Pancreas (tissue), 10 donors: ENCODE data around the gene VANGL2. TPM values are rescaled to one million over a fixed set of nuclear protein-coding genes. Genes with fewer than 3 reads are reported as not detected.

Source experiments
- ATAC-seq, 4 donors: fragments of 200-7000 bp; cut with Tn5 transposase; one replicate each; pipeline versions ENCODE4 v1.8.0 to v1.9.1; 2020; ENCODE audit warnings: mild to moderate bottlenecking in 4 of 4, moderate library complexity in 4 of 4
- DNase-seq, 6 donors: peaks; one replicate each; pipeline ENCODE4 v3.0.0-alpha.2; 2020
- FAIRE-seq: peaks from 2 replicates; lab custom pipeline; 2012; peaks lifted over from hg19 to GRCh38; lab: Jason Lieb, UNC
- H3K27ac ChIP-seq, 4 donors: fragments of 200-600 bp; sonication (generic); 1 replicate in 3 of 4; 2 replicates in 1 of 4; pipeline versions ENCODE4 v1.5.0 to v1.8.0; 2020
- H3K27me3 ChIP-seq, 4 donors: fragments of 200-600 bp; one replicate each; pipeline ENCODE4 v1.8.0; 2021
- H3K36me3 ChIP-seq, 3 donors: fragments of 200-600 bp; sonication (generic) in 1 of 3; one replicate each; pipeline versions ENCODE4 v1.5.0 to v1.8.0; 2020 to 2021
- H3K4me1 ChIP-seq, 3 donors: fragments of 200-600 bp; one replicate each; pipeline ENCODE4 v1.8.0; 2021
- H3K4me3 ChIP-seq, 4 donors: fragments of 200-600 bp; sonication (generic) in 2 of 4; one replicate each; pipeline versions ENCODE4 v1.5.0 to v1.8.0; 2020 to 2021
- H3K9me3 ChIP-seq, 4 donors: fragments of 200-600 bp; one replicate each; pipeline ENCODE4 v1.8.0; 2021
- CTCF ChIP-seq, 4 donors: fragments of 200-600 bp; sonication (generic) in 3 of 4; IDR thresholded peaks; one replicate each; pipeline versions ENCODE4 v1.5.0 to v1.8.0; 2021; ENCODE audit warnings: antibody characterized with exemption in 4 of 4
- WGBS, 2 donors: extraction: QIAGEN DNeasy Blood & Tissue Kit; methylation state at CpG; one replicate each; pipeline ENCODE4 v1.1.7; 2013; 5-methylcytosine and 5-hydroxymethylcytosine counted together
- intact Hi-C, 3 donors: fragments of 100-400 bp; cut with DNase I; formaldehyde crosslinking; loops; one replicate each; pipeline versions ENCODE4 v1.11.1 to v1.14.2; 2022
- polyA plus RNA-seq, 2 donors: library from polyadenylated mRNA; stranded (reverse); fragments of 200-250 nt; gene quantifications; one replicate each; pipeline ENCODE4 v1.2.3, GENCODE V29; 2013
- total RNA-seq, 6 donors: library from RNA; stranded (reverse); fragmentation: NEBNext Ultra II Directional in 4 of 6; extraction: Animal tissue kit (Norgen Biotek cat#: 25700) in 4 of 6; gene quantifications; one replicate each; pipeline versions ENCODE4 v1.2.1 to v1.2.4, GENCODE V29; 2021 to 2023
- donor health status: healthy with polysubstance abuse.
- donor health status: DM: no; HTN: no; CAD: no; lungs with moderate emphysema.
- donor health status: DM: no; HTN: no; CAD: no.
- donor health status: control.
- donor health status: control.
- donor health status: Bipolar disorder and iron deficiency.
- donor health status: DM: yes; HTN: yes; CAD: no.
- donor health status: DM: no; HTN: no; CAD: no.
- donor health status: DM: no; HTN: no; CAD: no.
- donor health status: DM: yes; HTN: yes; CAD: no.

VANGL2 gene
- total and polyA plus RNA-seq, 8 donors: 2.5 to 9.9 (median 4.2) TPM

GRCh38 chr1:160413716-160414115, 13.4 kb downstream of the VANGL2 start:
- no peak for TF ChIP-seq CTCF (IDR thresholded peaks at IDR 0.05)

DNA sequence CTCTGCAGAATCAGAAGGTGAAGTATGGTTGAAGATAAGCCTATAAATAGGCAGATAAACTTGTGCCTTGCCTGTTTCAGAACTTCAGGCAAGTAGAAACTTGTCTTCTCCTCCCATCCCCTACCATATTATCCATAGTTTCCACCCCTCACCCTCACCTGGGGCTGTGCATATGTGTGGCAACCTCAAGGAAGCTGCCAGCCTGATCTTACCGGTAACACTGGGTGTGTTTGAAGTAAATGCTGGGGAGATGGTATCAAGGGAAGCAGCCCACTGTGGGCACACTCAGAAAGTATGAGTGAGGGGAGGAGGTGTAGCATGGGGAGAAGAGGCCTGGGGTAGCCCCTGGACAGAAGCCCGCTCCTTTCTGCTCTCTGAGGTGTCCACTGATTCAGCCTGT, 14.5 kb downstream of the VANGL2 start:
- Histone ChIP-seq H3K27ac (no peak overlapping the region), H3K9me3 (no peaks in the 10 kb centered on the region), H3K4me3 (no peak overlapping the region), H3K27me3 (no peaks in the 10 kb centered on the region), H3K4me1 (no peaks in the 10 kb centered on the region), H3K36me3 (no peaks in the 10 kb centered on the region)
- TF ChIP-seq CTCF (IDR thresholded peaks at IDR 0.05): no peak
- DNase-seq (no peak), ATAC-seq (no peak), FAIRE-seq (no peak)
- intact Hi-C loops: no loop called here
- 93 to 94% methylated on average over 2 of the region's 2 CpGs for WGBS, 2 donors

More at GRCh38 chr1:160413716-160414115, 13.4 kb downstream of the VANGL2 start:
- intact Hi-C loops: no loop called here
- 87 to 90% methylated on average over 3 of the region's 3 CpGs for WGBS, 2 donors
- ATAC-seq: no peak
- H3K36me3 ChIP-seq: no peaks in the 10 kb centered on the region
- no peaks in the 10 kb centered on the region for H3K9me3 ChIP-seq
- no peak overlapping the region for H3K4me3 ChIP-seq
- H3K27me3 ChIP-seq: no peaks in the 10 kb centered on the region
- FAIRE-seq: no peak
- H3K27ac ChIP-seq: no peak overlapping the region
- DNase-seq: no peak
- H3K4me1 ChIP-seq: no peaks in the 10 kb centered on the region

GRCh38 chr1:160415696-160416290, 15.4 kb downstream of the VANGL2 start:
- Histone ChIP-seq H3K36me3 (no peaks in the 10 kb centered on the region), H3K4me1 (no peaks in the 10 kb centered on the region), H3K9me3 (no peaks in the 10 kb centered on the region), H3K4me3 (no peak overlapping the region), H3K27ac (no peak overlapping the region), H3K27me3 (no peaks in the 10 kb centered on the region)
- FAIRE-seq: no peak
- DNase-seq: no peak
- TF ChIP-seq CTCF (IDR thresholded peaks at IDR 0.05): no peak
- intact Hi-C loops: no loop called here
- WGBS, 2 donors: 93 to 96% methylated on average over 29 of the region's 29 CpGs
- no peak for ATAC-seq

DNA sequence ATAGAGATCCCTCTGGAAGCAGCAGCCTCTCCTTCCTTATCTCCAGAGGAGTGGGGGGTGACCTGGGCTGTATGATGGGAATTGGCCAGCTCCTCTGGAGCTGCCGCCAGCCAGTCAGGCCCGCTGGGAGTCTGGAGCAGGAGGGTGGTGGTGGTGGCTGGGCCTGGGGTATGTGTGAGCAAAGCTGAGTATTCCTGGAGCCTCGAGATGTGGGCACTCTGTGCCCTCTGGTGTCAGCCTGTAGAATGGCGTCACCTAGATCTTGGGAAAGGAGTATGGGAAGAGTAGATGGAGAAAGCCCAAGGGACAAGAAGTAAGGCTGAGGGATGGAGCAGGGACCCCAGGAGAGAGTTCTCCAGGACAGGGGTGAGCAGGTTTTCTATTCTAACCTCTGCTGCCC, 16.0 kb downstream of the VANGL2 start:
- no peaks in the 10 kb centered on the region for H3K9me3 ChIP-seq
- DNase-seq: no peak
- intact Hi-C loops: no loop called here
- H3K4me1 ChIP-seq: no peaks in the 10 kb centered on the region
- no peak overlapping the region for H3K27ac ChIP-seq
- no peaks in the 10 kb centered on the region for H3K27me3 ChIP-seq
- no peak overlapping the region for H3K4me3 ChIP-seq
- peak in 3 of 4 donors; percentile 55 to 62 (median 61) for ATAC-seq
- TF ChIP-seq CTCF (IDR thresholded peaks at IDR 0.05): peak in 1 of 4 donors; percentile 17
- no peaks in the 10 kb centered on the region for H3K36me3 ChIP-seq
- no peak for FAIRE-seq
- 65 to 68% methylated on average over 4 of the region's 4 CpGs for WGBS, 2 donors

DNA sequence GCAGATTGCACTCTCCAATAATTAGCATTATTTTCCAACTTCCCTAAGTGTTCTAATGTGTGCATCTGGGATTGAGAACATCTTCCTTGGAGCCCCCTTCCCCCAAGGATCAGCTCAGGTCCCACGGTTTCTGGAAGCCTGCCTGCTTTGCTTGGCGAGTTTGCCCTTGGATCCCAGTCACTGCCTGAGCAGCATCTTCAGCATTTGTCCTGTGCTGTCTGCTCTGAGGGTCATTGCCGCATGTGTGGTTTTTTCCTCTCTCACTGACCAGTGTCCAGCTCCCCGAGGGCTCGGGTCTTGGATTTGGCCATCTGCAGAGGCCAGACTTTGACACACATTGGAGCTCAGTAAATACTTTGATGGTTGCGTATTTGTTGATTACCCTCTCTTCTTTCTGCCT, 18.1 kb downstream of the VANGL2 start:
- WGBS, 2 donors: 78 to 84% methylated on average over 6 of the region's 6 CpGs
- Histone ChIP-seq H3K27ac (no peak overlapping the region), H3K27me3 (no peaks in the 10 kb centered on the region), H3K36me3 (no peaks in the 10 kb centered on the region), H3K9me3 (no peaks in the 10 kb centered on the region), H3K4me3 (no peak overlapping the region), H3K4me1 (no peaks in the 10 kb centered on the region)
- no peak for ATAC-seq
- intact Hi-C loops: no loop called here
- no peak for FAIRE-seq
- no peak for TF ChIP-seq CTCF (IDR thresholded peaks at IDR 0.05)
- no peak for DNase-seq
